ENCODE measurements around the gene DPYSL4. TPM values are rescaled to one million over a fixed set of nuclear protein-coding genes. Genes with fewer than 3 reads are reported as not detected.

DPYSL4 gene
- total RNA-seq, 4 donors from 2014 or later, result 1.5 to 5.0 TPM; not detected in 2

DNA sequence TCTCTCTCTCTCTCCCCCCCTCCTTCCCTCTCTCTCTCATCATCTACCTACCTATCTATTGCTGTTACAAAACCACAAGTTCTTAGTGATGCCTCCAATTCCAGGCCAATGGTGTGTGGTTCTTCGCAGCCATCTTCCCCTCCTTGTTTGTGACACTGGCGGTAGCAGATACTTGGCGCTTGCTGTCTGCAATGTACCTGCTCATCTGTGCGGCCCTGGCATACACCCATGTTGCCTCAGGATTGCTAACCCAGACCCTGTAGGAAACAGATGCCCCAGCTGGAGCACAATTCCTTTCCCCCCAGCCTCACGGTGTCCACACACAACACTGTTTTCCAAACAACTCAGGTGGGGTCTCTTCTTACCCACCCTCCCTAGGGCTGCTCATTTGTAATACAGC lies 13.6 kb upstream of the DPYSL4 start:
- H3K36me3 ChIP-seq, result no peaks in the 10 kb centered on the region
- no peaks in the 10 kb centered on the region for H3K27me3 ChIP-seq
- no peaks in the 10 kb centered on the region for H3K9me3 ChIP-seq
- TF ChIP-seq POLR2A (IDR thresholded peaks at IDR 0.05), result no peak
- TF ChIP-seq, protein P1, sequence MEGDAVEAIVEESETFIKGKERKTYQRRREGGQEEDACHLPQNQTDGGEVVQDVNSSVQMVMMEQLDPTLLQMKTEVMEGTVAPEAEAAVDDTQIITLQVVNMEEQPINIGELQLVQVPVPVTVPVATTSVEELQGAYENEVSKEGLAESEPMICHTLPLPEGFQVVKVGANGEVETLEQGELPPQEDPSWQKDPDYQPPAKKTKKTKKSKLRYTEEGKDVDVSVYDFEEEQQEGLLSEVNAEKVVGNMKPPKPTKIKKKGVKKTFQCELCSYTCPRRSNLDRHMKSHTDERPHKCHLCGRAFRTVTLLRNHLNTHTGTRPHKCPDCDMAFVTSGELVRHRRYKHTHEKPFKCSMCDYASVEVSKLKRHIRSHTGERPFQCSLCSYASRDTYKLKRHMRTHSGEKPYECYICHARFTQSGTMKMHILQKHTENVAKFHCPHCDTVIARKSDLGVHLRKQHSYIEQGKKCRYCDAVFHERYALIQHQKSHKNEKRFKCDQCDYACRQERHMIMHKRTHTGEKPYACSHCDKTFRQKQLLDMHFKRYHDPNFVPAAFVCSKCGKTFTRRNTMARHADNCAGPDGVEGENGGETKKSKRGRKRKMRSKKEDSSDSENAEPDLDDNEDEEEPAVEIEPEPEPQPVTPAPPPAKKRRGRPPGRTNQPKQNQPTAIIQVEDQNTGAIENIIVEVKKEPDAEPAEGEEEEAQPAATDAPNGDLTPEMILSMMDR (IDR thresholded peaks at IDR 0.05), result no peak
- H3K4me3 ChIP-seq, result no peak overlapping the region
- no peaks in the 10 kb centered on the region for H3K4me1 ChIP-seq
- intact Hi-C loops (cut with DNase I; ENCODE audit: low total_unique reads), result no loop called here
- no peak for DNase-seq
- no peak overlapping the region for H3K27ac ChIP-seq

DNA sequence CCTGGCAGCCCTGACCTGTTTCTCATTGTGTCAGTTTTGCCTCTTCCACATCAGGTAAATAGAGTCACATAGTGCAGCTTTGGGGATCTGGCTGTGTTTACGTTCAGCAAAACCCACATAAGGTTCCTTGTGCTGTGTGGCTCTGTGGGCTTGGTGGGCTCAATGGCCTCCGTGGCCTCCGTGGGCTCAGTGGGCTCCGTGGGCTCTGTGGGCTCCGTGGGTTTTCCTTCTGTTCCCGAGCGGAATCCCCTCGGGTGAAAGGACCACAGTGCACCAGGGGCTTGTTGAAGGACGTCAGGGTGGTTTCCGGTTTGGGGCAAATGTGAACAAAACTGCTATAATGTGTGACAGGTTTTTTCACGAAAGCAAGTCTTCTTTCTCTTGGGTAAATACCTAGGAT lies 12.5 kb upstream of the DPYSL4 start:
- Histone ChIP-seq H3K9me3 (no peaks in the 10 kb centered on the region), H3K27ac (no peak overlapping the region), H3K27me3 (no peaks in the 10 kb centered on the region), H3K4me1 (no peaks in the 10 kb centered on the region), H3K4me3 (no peak overlapping the region), H3K36me3 (no peaks in the 10 kb centered on the region)
- DNase-seq, result no peak
- no peak for TF ChIP-seq POLR2A (IDR thresholded peaks at IDR 0.05)
- TF ChIP-seq, protein P1 (IDR thresholded peaks at IDR 0.05), result no peak
- intact Hi-C loops (cut with DNase I; ENCODE audit: low total_unique reads), result no loop called here

DNA sequence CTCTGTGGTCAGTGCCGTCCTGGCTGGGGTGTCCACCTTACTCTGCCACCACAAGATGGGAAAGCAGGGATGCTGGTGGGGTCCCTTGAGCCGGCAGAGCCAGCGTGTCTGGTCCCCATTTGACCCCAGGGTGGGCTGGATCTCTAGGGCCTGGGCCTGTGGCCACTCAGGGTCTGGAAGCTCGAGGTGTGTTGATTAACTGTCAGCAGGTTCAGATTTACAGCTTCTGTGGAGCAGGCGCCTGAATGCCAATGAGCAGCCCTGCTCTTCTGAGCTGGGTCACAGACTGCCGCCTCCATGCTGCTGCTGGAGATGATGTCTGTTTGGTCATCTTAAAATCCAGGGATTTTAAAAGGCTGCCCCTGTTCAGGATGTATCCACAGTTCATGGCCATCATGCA lies 11.3 kb upstream of the DPYSL4 start:
- H3K4me3 ChIP-seq, result no peak overlapping the region
- DNase-seq, result no peak
- H3K27me3 ChIP-seq, result no peaks in the 10 kb centered on the region
- H3K36me3 ChIP-seq, result no peaks in the 10 kb centered on the region
- intact Hi-C loops (cut with DNase I; ENCODE audit: low total_unique reads), result no loop called here
- no peaks in the 10 kb centered on the region for H3K9me3 ChIP-seq
- no peak overlapping the region for H3K27ac ChIP-seq
- TF ChIP-seq, protein P1 (IDR thresholded peaks at IDR 0.05), result no peak
- TF ChIP-seq POLR2A (IDR thresholded peaks at IDR 0.05), result no peak
- H3K4me1 ChIP-seq, result no peaks in the 10 kb centered on the region

GRCh38 chr10:132175907-132176581 lies 10.7 kb upstream of the DPYSL4 start:
- Histone ChIP-seq H3K36me3 (no peaks in the 10 kb centered on the region), H3K27me3 (no peaks in the 10 kb centered on the region), H3K4me1 (no peaks in the 10 kb centered on the region), H3K4me3 (no peak overlapping the region), H3K27ac (no peak overlapping the region), H3K9me3 (no peaks in the 10 kb centered on the region)
- TF ChIP-seq POLR2A (IDR thresholded peaks at IDR 0.05), result no peak
- TF ChIP-seq, protein P1 (IDR thresholded peaks at IDR 0.05), result no peak
- DNase-seq, result no peak
- intact Hi-C loops (cut with DNase I; ENCODE audit: low total_unique reads), result no loop called here

GRCh38 chr10:132176623-132177500 lies 9.9 kb upstream of the DPYSL4 start:
- DNase-seq, result no peak
- Histone ChIP-seq H3K36me3 (no peaks in the 10 kb centered on the region), H3K9me3 (no peaks in the 10 kb centered on the region), H3K27me3 (no peaks in the 10 kb centered on the region), H3K4me3 (no peak overlapping the region), H3K27ac (no peak overlapping the region), H3K4me1 (no peaks in the 10 kb centered on the region)
- TF ChIP-seq POLR2A (IDR thresholded peaks at IDR 0.05), result no peak
- TF ChIP-seq, protein P1 (IDR thresholded peaks at IDR 0.05), result no peak
- intact Hi-C loops (cut with DNase I; ENCODE audit: low total_unique reads), result no loop called here
